Prostate gland (tissue), 2 donors: ENCODE measurements around the gene SLC66A2.

Experiments
- POLR2A ChIP-seq: fragments of 450-650 bp; IDR thresholded peaks from one replicate; pipeline ENCODE4 v1.6.1; 2016; ENCODE audit warnings: antibody characterized with exemption, mild to moderate bottlenecking
- POLR2AphosphoS5 ChIP-seq: sonication (generic); formaldehyde crosslinking; IDR thresholded peaks from one replicate; pipeline ENCODE4 v1.6.1; 2017; ENCODE audit warnings: antibody characterized with exemption
- TF ChIP-seq, protein P1 (sequence below), 4 experiments: fragments of 200-600 bp in 2 of 4; fragments of 450-650 bp in 2 of 4; sonication (generic) in 2 of 4; IDR thresholded peaks; 1 replicate in 3 of 4; 2 replicates in 1 of 4; pipeline ENCODE4 v1.5.1; 2016 to 2019; ENCODE audit warnings: antibody characterized with exemption in 4 of 4, mild to moderate bottlenecking in 2 of 4, moderate library complexity in 2 of 4

DNA sequence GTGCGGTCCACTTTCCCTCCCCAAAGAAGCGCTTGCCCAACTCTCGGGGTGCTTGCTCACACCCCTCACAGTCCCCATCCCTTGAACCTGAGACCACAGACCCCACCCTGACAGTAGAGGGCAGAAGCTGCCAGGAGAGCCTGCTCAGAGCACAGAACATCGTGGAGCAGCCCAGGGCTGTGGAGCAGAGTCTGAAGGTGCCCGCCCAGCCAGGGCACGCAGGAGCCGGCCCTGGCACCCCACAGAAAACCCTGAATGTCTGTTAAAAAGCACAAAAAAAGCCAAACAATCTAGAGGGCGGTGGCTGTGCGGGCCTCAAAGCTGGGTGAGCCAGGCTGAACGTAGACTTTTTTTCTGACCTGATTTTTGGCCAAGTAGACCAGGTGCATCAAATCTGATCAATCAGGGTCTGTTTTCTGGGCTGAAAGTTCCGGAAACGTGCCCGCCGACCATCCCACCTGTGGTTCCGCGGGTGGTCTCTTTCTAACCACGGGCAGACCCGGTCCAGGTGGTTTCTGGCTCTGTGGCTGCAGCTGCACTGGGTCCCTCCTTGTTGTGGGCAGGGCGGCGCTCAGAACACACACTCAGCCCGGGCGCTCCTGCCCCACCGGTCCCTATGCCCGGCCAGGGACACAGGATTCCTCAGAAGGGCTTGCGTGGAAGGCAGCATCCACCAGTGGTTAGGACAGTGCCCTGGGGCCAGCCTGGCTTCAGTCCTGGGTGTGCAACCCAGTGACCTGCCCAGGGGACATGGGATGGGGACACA is 66.3 kb downstream of the SLC66A2 start:
- TF ChIP-seq, protein P1, sequence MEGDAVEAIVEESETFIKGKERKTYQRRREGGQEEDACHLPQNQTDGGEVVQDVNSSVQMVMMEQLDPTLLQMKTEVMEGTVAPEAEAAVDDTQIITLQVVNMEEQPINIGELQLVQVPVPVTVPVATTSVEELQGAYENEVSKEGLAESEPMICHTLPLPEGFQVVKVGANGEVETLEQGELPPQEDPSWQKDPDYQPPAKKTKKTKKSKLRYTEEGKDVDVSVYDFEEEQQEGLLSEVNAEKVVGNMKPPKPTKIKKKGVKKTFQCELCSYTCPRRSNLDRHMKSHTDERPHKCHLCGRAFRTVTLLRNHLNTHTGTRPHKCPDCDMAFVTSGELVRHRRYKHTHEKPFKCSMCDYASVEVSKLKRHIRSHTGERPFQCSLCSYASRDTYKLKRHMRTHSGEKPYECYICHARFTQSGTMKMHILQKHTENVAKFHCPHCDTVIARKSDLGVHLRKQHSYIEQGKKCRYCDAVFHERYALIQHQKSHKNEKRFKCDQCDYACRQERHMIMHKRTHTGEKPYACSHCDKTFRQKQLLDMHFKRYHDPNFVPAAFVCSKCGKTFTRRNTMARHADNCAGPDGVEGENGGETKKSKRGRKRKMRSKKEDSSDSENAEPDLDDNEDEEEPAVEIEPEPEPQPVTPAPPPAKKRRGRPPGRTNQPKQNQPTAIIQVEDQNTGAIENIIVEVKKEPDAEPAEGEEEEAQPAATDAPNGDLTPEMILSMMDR (IDR thresholded peaks at IDR 0.05): no peak
- no peak for TF ChIP-seq POLR2A
- TF ChIP-seq POLR2AphosphoS5: no peak
